ENCODE results near the gene TMEM45A.
"Not testable (repeated sequence)": the region's sequence is repeated elsewhere in the genome, so short reads cannot be mapped to it uniquely, and the experiment has no call there.

DNA sequence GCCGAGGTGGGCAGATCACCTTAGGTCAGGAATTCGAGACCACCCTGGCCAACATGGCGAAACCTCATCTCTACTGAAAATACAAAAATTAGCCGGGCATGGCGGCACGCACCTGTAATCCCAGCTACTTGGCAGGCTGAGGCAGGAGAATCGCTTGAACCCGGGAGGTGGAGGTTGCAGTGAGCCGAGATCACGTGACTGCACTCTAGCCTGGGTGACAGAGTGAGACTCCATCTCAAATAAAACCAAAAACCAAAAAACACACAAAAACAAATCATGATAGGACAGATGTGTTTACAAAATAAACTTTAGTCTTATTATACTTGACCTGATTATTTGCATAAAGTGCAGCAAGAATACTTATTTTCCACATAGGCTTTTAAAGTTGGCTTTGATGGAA is 89.7 kb downstream of the TMEM45A start:
- TF ChIP-seq, protein P1, sequence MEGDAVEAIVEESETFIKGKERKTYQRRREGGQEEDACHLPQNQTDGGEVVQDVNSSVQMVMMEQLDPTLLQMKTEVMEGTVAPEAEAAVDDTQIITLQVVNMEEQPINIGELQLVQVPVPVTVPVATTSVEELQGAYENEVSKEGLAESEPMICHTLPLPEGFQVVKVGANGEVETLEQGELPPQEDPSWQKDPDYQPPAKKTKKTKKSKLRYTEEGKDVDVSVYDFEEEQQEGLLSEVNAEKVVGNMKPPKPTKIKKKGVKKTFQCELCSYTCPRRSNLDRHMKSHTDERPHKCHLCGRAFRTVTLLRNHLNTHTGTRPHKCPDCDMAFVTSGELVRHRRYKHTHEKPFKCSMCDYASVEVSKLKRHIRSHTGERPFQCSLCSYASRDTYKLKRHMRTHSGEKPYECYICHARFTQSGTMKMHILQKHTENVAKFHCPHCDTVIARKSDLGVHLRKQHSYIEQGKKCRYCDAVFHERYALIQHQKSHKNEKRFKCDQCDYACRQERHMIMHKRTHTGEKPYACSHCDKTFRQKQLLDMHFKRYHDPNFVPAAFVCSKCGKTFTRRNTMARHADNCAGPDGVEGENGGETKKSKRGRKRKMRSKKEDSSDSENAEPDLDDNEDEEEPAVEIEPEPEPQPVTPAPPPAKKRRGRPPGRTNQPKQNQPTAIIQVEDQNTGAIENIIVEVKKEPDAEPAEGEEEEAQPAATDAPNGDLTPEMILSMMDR (IDR thresholded peaks at IDR 0.05), result not testable (repeated sequence)
- TF ChIP-seq EP300, POLR2A (IDR thresholded peaks at IDR 0.05): not testable (repeated sequence)

Data from tibial nerve (tissue), 4 donors.